GM12892 (cell line): ENCODE measurements around the gene YJEFN3.

Experiments
- DNase-seq: peaks from one replicate; pipeline ENCODE4 v3.0.0; 2011; ENCODE audit not compliant: insufficient read length
- FAIRE-seq: peaks from 2 replicates; lab custom pipeline; 2011; peaks lifted over from hg19 to GRCh38; lab: Jason Lieb, UNC
- POLR2A ChIP-seq: IDR thresholded peaks from 2 replicates; pipeline ENCODE4 v1.6.1; 2011; ENCODE audit warnings: low read depth, low read length, control low read depth
- POLR2AphosphoS5 ChIP-seq: IDR thresholded peaks from 2 replicates; pipeline ENCODE4 v1.6.1; 2011; ENCODE audit warnings: low read depth, low read length, control low read depth
- TAF1 ChIP-seq: IDR thresholded peaks from 2 replicates; pipeline ENCODE4 v1.6.1; 2011; ENCODE audit warnings: low read depth, mild to moderate bottlenecking, control low read depth, low read length, borderline replicate concordance

Gene YJEFN3

DNA sequence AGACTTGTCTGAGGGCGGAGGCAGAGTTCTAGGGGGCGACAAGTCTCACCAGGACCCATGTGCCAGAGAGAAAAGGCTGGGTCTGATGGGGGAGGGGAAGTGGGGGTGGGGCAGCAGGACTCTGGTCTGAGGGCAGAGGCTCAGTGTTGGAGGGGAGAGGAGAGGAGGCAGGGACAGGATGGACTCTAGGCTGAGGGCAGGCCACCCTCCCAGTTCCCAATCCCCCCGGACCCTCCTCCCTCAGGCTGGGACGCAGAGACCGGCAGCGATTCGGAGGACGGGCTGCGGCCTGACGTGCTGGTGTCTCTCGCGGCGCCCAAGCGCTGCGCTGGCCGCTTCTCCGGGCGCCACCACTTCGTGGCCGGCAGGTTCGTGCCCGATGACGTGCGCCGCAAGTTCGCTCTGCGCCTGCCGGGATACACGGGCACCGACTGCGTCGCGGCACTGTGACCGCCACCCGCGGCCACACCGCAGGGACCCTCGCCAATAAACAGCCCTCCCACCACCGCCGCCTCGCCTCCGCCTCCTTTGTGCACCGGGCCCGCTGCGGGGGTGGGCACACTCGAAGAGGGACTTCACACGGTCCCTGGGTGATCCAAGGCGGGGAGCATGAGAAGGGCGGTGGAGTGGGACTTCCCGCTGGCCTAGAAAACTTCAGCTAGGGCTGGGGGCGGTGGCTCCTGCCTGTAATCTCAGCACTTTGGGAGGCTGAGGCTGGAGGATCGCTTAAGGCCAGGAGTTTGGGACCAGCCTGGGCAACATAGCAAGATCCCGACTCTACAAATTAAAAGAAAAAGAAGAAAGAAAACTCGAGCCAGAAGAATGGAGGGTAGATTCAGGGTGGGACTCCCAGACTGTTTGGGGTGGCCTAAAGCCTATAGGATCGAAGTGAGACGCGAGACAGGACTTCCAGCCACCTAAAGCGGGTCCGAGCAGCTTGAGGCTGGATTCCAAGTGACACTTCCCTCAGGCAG, 8.7 kb downstream of the YJEFN3 start:
- DNase-seq: no peak
- FAIRE-seq: no peak
- TF ChIP-seq POLR2A: no peak
- no peak for TF ChIP-seq TAF1

DNA sequence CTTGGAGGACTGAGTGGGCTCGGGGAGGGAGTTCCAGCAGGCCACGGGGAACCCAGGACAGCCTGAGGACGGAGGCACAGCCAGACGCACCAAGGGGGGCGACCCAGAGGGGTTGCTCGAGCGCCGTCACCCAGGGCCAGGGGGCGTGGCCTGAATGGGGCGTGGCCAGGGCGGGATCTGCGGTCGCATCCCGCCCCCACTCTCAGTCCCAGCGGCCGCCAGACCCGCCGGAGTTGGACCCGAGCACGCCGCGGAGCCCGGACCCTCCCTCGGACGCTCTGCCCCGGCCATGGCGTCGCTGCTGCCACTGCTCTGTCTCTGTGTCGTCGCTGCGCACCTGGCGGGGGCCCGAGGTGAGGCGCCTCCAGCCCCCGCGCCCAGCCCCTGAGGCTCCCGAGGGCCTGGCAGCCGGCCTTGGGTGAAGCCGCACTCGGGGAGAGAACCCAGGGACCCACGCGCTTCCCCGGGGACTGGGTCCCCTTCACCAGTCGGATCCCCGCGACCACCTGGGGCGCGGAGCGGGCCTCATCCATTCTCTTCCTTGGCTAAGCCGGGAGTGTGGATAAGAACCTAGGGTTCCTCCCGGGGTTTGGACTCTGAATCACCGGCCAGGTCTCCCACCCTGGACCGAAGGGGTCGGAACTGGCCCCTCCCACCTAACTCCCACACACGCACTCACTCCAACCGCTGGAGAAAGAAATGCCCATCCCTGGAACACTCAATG, 9.5 kb downstream of the YJEFN3 start, which contains the start of gene CILP2:
CILP2 (plus strand) TSS at position 205 of the 724 bp plus-strand sequence; CDS start at position 290, 85 bp downstream.
- TF ChIP-seq POLR2A (no peak), POLR2AphosphoS5 (no peak), TAF1 (no peak)
- no peak for DNase-seq
- FAIRE-seq: peak; percentile 44

DNA sequence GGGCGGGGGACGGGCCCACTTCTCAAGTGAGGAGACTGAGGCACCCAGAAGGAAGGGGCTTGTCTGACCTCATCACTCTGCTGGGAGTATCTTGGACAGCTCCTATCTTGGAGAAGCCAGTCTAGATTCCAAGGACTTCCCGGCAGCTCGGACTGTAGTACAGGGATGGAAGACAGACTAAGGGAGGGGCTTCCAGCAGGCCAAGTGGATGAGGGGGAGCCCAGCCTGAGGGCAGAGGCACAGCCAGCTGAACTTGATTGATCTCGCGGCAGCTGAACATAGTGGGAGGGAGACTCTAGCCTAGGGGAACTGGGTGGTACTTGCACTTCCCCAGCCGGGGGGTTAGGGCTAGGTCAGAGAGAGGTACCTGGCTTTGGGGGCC, 10.1 kb downstream of the YJEFN3 start:
- no peak for DNase-seq
- TF ChIP-seq POLR2AphosphoS5 (no peak), POLR2A (no peak)
- no peak for FAIRE-seq

DNA sequence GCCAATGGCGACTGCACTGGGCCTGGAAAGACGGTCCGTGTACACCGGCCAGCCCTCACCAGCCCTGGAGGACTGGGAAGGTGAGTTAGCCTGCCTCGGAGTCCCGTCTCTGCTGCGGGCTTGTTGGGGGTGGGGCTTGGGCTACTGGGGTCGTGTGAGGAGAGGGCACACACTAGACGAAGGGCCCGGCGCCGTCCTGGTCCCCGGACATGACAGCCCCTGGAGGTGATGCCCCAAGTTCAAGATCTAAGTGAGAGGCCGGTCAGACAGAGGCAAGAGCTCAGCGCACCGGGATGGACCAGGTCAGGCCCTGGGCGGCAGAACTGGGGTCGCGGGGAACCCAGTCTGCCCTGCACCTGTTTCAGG, 11.0 kb downstream of the YJEFN3 start:
- TF ChIP-seq TAF1: no peak
- no peak for TF ChIP-seq POLR2AphosphoS5
- TF ChIP-seq POLR2A: no peak
- no peak for DNase-seq
- FAIRE-seq: no peak

DNA sequence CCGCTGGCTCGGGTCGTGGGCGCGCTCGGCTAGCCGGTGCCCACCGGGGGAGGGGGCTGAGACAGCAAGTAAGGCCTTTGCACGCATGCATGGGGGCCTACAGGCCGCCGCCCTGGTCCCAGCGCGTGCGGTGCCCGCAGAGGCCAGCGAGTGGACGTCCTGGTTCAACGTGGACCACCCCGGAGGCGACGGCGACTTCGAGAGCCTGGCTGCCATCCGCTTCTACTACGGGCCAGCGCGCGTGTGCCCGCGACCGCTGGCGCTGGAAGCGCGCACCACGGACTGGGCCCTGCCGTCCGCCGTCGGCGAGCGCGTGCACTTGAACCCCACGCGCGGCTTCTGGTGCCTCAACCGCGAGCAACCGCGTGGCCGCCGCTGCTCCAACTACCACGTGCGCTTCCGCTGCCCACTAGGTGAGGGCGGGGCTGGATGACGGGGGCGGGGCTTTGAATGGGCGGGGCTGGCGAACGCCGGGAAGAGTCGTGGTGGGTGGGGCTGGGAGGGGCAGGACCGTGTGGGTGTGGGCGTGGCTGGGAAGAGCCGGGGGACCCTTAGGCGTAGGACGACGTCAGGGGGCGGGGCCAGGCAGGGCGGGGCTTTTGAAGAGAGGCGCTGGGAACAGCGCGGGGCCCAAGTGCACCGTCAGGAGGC, 11.5 kb downstream of the YJEFN3 start:
- DNase-seq (no peak), FAIRE-seq (no peak)
- TF ChIP-seq POLR2AphosphoS5: no peak

DNA sequence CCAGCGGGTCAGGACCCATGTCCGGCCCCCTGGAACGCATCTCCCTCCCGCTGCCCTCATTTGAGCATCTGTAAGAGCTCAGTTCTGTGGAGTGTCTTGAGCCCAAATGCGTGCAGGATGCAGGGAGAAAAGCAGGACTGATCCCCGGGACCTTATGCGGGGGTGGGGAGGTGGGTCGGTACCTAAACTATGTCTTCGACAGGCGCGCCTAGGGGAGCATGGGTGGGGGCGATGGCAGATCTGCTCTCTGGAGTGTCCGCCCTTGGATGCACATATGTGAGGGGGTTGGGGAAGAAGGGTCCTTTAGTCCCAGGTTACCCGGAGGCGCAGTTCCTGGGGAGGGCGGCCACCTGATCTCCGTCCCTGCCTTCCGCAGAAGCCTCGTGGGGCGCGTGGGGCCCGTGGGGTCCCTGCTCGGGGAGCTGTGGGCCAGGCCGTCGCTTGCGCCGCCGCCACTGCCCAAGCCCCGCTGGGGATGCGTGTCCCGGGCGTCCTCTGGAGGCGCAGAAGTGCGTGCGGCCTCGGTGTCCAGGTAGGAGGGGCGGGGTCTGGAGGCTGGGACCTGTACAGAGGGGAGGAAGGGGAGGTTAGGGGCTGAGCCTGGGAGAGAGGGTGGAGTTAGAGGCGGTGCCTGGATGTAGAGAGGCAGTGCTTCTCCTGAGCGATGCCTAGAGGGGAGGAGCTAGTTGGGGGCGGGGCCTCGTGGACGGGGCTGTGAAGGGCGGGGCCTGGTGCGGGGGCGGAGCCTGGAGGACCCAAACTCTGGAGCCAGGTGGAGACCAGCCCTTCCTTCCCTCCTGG, 12.2 kb downstream of the YJEFN3 start:
- TF ChIP-seq POLR2AphosphoS5: no peak
- no peak for TF ChIP-seq TAF1
- no peak for TF ChIP-seq POLR2A
- FAIRE-seq (peak; percentile 78), DNase-seq (peak; percentile 76)

DNA sequence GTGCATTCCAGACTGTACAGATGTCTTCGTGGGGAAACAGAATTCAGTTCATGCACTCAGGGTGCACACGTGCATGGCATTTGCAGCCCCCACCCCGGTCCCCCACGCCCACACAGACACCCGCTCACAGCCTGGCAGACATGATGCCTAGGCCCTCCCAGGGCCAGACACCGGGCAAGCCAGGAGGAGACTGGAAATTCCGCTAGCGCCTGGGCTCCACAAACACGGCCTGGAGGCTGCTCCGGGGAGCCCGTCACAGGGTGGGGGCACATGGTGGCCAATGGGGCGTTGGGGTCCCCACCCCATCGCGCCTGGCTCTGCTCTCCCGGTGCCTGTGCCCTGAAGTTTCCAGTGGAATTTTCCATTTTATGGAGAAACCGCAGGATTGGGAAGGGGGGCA, 12.9 kb downstream of the YJEFN3 start:
- FAIRE-seq: no peak
- no peak for DNase-seq
- no peak for TF ChIP-seq POLR2AphosphoS5
- no peak for TF ChIP-seq POLR2A
- TF ChIP-seq TAF1: no peak

DNA sequence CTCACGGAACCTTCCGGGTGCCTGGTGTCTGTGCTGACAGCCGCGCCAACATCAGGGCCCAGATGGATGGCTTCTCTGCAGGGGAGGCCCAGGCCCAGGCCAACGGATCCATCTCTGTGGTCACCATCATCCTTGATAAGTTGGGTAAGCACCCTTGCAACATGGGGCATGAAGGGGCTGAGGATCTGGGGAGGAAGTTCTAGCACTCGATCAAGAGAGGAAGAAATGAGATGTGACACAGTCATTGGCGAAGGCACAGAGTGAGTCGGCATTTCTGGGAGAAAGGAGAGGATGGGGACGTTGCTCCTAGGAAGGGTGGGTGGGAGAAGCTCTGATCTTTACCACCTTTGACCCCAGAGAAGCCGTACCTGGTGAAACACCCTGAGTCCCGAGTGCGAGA, 13.8 kb downstream of the YJEFN3 start:
- FAIRE-seq (no peak), DNase-seq (no peak)
- no peak for TF ChIP-seq POLR2A
- TF ChIP-seq POLR2AphosphoS5: no peak
- TF ChIP-seq TAF1: no peak

DNA sequence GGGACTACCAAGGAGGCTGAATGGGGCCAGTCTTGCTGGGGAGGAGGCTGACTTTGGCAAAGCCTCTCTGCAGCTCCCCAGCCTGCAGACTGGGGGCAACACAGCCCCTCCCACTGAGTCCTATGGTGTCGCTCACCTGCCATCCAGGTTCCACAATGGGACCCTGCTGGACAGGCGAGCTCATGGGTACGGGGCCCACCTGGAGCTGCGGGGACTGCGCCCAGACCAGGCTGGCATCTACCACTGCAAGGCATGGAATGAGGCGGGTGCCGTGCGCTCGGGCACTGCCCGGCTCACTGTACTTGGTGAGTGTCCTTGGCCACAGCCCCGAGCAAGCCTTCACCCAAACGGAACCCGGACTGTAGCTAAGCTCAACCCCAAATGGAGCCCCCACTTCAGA, 14.4 kb downstream of the YJEFN3 start:
- no peak for TF ChIP-seq POLR2AphosphoS5
- no peak for TF ChIP-seq POLR2A
- no peak for TF ChIP-seq TAF1
- DNase-seq (no peak), FAIRE-seq (no peak)

DNA sequence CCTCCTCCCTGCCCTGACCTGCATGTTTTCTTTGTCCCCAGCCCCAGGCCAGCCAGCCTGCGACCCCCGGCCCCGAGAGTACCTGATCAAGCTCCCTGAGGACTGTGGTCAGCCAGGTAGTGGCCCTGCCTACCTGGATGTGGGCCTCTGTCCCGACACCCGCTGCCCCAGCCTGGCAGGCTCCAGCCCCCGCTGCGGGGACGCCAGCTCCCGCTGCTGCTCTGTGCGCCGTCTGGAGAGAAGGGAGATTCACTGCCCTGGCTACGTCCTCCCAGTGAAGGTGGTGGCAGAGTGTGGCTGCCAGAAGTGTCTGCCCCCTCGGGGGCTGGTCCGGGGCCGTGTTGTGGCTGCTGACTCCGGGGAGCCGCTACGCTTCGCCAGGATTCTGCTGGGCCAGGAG, 14.9 kb downstream of the YJEFN3 start:
- DNase-seq (no peak), FAIRE-seq (no peak)
- TF ChIP-seq TAF1 (no peak), POLR2AphosphoS5 (no peak), POLR2A (no peak)
